Uterus (tissue), 4 donors: ENCODE results near the gene MNS1. TPM values are rescaled to one million over a fixed set of nuclear protein-coding genes. Genes with fewer than 3 reads are reported as not detected.

Experiments used
- DNase-seq, 2 donors: peaks; one replicate each; pipeline ENCODE4 v3.0.0-alpha.2; 2019 to 2020
- H3K27ac ChIP-seq, 2 donors: fragments of 200-600 bp; sonication (generic); 1 replicate in 1 of 2; 2 replicates in 1 of 2; pipeline ENCODE4 v1.5.1; 2016 to 2018
- H3K27me3 ChIP-seq, 2 donors: fragments of 200-600 bp; sonication (generic); one replicate each; pipeline ENCODE4 v1.5.1; 2018 to 2019; ENCODE audit warnings: control low read depth in 1 of 2
- H3K36me3 ChIP-seq, 2 donors: fragments of 200-600 bp; sonication (generic); one replicate each; pipeline ENCODE4 v1.5.1; 2019; ENCODE audit warnings: control low read depth in 1 of 2
- H3K4me1 ChIP-seq, 2 donors: fragments of 200-600 bp; sonication (generic); one replicate each; pipeline ENCODE4 v1.5.1; 2018 to 2019; ENCODE audit warnings: control low read depth in 1 of 2
- H3K4me3 ChIP-seq, 2 donors: fragments of 200-600 bp; sonication (generic); 1 replicate in 1 of 2; 2 replicates in 1 of 2; pipeline ENCODE4 v1.5.1; 2018 to 2019; ENCODE audit warnings: mild to moderate bottlenecking in 1 of 2
- H3K9me3 ChIP-seq, 2 donors: fragments of 200-600 bp; sonication (generic); one replicate each; pipeline ENCODE4 v1.5.1; 2019; ENCODE audit warnings: control low read depth in 1 of 2
- POLR2A ChIP-seq, 2 donors: fragments of 450-650 bp; IDR thresholded peaks; one replicate each; pipeline ENCODE4 v1.6.1; 2016; ENCODE audit warnings: antibody characterized with exemption in 2 of 2, mild to moderate bottlenecking in 1 of 2, moderate library complexity in 1 of 2
- intact Hi-C: fragments of 100-400 bp; cut with DNase I; formaldehyde crosslinking; loops from one replicate; pipeline ENCODE4 v1.15.1; 2023; ENCODE audit warnings: low total_unique reads
- total RNA-seq, 4 donors: library from RNA; depleted of rRNA in 3 of 4; stranded (reverse); fragments of >200 nt in 3 of 4; gene quantifications; one replicate each; pipeline versions ENCODE4 v1.1.0 to v1.2.4, GENCODE V29; 2014 to 2023
- TF ChIP-seq, protein P1 (sequence below), 4 experiments: fragments of 200-600 bp in 2 of 4; fragments of 450-650 bp in 2 of 4; sonication (generic) in 2 of 4; IDR thresholded peaks; one replicate each; pipeline ENCODE4 v1.5.1; 2016 to 2019; ENCODE audit warnings: antibody characterized with exemption in 4 of 4, mild to moderate bottlenecking in 2 of 4, moderate library complexity in 1 of 4
- donor health status: DM: yes; HTN: yes; CAD: no.

Gene MNS1
- total RNA-seq, 4 donors from 2014 or later = 2.3 to 6.7 (median 4.6) TPM; not detected in 1

DNA sequence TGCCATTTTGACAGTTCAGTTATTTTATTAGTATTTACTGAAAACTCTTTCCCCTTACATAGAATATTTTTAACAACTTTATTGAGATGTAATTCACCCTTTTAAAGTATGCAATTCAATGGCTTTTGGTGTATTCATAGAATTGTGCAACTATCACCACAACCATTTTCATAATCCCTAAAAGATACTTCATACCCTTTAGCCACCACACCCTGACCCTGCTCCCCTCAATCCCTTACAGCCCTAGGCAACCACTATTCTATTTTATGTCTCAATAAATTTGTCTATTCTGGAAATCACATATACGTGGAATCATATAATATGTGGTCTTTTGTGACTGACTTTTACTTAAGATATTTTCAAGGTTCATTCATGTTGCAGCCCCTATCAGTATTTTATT, 70.0 kb downstream of the MNS1 start:
- no peak overlapping the region for H3K4me3 ChIP-seq
- DNase-seq = no peak
- no peak overlapping the region for H3K27ac ChIP-seq
- no peak for TF ChIP-seq POLR2A (IDR thresholded peaks at IDR 0.05)
- TF ChIP-seq, protein P1, sequence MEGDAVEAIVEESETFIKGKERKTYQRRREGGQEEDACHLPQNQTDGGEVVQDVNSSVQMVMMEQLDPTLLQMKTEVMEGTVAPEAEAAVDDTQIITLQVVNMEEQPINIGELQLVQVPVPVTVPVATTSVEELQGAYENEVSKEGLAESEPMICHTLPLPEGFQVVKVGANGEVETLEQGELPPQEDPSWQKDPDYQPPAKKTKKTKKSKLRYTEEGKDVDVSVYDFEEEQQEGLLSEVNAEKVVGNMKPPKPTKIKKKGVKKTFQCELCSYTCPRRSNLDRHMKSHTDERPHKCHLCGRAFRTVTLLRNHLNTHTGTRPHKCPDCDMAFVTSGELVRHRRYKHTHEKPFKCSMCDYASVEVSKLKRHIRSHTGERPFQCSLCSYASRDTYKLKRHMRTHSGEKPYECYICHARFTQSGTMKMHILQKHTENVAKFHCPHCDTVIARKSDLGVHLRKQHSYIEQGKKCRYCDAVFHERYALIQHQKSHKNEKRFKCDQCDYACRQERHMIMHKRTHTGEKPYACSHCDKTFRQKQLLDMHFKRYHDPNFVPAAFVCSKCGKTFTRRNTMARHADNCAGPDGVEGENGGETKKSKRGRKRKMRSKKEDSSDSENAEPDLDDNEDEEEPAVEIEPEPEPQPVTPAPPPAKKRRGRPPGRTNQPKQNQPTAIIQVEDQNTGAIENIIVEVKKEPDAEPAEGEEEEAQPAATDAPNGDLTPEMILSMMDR (IDR thresholded peaks at IDR 0.05) = no peak
- no peaks in the 10 kb centered on the region for H3K36me3 ChIP-seq
- H3K9me3 ChIP-seq = no peaks in the 10 kb centered on the region
- intact Hi-C loops = no loop called here
- H3K4me1 ChIP-seq = no peaks in the 10 kb centered on the region
- no peaks in the 10 kb centered on the region for H3K27me3 ChIP-seq

DNA sequence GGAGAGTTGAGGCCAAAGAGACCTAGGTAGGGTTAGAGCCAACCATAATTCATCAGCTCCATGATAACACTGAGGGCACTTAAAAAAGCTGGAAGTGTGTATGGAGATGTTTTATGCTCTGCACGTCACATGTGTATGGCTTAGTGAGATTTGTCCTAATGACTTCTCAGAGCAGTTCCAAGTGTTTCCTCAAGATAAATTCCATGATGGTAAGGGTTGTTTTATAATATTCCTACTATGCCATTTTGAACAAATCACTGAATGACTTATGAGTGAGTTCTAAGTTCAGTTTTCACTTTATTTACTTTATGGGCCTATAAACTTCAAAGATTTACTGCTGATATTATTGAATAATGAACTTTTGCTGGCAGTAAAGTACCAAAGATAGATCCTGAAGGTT, 71.7 kb downstream of the MNS1 start:
- no peak for DNase-seq
- TF ChIP-seq, protein P1 (IDR thresholded peaks at IDR 0.05) = no peak
- TF ChIP-seq POLR2A (IDR thresholded peaks at IDR 0.05) = no peak
- intact Hi-C loops = no loop called here
- H3K36me3 ChIP-seq = no peaks in the 10 kb centered on the region
- no peaks in the 10 kb centered on the region for H3K4me1 ChIP-seq
- no peak overlapping the region for H3K27ac ChIP-seq
- H3K4me3 ChIP-seq = no peak overlapping the region
- H3K27me3 ChIP-seq = no peaks in the 10 kb centered on the region
- no peaks in the 10 kb centered on the region for H3K9me3 ChIP-seq

DNA sequence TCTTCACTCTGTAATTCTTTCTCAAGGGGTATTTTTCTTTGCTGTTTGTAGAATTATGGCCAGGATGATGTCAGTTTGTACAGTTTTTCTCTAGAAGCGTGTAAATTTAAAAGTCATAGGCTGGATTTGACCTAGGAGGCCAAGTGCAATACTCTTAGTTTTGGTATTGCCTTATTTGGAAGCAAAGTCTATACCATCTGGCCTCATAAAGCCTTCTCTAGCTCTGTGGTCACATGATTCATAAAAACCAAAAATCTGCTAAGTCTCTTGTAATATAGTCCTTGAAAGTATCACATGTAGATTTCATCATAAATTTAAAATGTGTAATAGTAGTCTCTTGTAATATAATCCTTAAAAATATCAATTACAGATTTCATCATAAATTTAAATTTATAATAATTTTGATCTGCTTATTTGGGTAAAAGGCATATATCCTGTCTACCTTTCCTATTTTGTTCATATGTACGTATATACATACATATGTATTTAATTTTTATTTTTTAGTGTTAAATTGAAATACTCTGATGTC, 74.1 kb downstream of the MNS1 start:
- Histone ChIP-seq H3K4me1 (no peaks in the 10 kb centered on the region), H3K27ac (no peak overlapping the region), H3K4me3 (no peak overlapping the region), H3K27me3 (no peaks in the 10 kb centered on the region), H3K9me3 (no peaks in the 10 kb centered on the region), H3K36me3 (no peaks in the 10 kb centered on the region)
- intact Hi-C loops = no loop called here
- no peak for DNase-seq
- TF ChIP-seq, protein P1 (IDR thresholded peaks at IDR 0.05) = no peak
- TF ChIP-seq POLR2A (IDR thresholded peaks at IDR 0.05) = no peak

DNA sequence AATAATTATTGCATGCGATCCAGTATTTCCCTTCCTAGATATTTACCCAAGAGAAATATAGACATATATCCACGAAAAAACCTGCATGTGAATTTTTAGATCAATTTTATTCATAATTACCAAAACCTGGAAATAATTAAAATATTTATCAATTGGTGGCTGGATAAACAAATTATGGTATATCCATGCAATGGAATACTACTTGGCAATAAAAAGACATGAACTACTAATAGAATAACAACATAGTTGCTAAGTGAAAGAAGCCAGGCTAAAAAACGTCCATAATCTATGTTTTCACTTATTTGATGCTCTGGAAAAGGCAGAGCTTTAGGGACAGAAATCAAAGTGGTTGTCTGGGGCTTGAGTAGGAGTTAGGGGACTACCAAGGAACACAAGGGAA, 79.0 kb downstream of the MNS1 start:
- no peak overlapping the region for H3K27ac ChIP-seq
- H3K4me3 ChIP-seq = no peak overlapping the region
- no peaks in the 10 kb centered on the region for H3K36me3 ChIP-seq
- no peak for DNase-seq
- intact Hi-C loops = no loop called here
- no peaks in the 10 kb centered on the region for H3K4me1 ChIP-seq
- TF ChIP-seq, protein P1 (IDR thresholded peaks at IDR 0.05) = no peak
- TF ChIP-seq POLR2A (IDR thresholded peaks at IDR 0.05) = no peak
- no peaks in the 10 kb centered on the region for H3K9me3 ChIP-seq
- H3K27me3 ChIP-seq = no peaks in the 10 kb centered on the region

GRCh38 chr15:56383010-56383409, 81.9 kb downstream of the MNS1 start:
- Histone ChIP-seq H3K27me3 (no peaks in the 10 kb centered on the region), H3K9me3 (no peaks in the 10 kb centered on the region), H3K27ac (no peak overlapping the region), H3K36me3 (no peaks in the 10 kb centered on the region), H3K4me1 (no peaks in the 10 kb centered on the region), H3K4me3 (no peak overlapping the region)
- TF ChIP-seq, protein P1 (IDR thresholded peaks at IDR 0.05) = no peak
- TF ChIP-seq POLR2A (IDR thresholded peaks at IDR 0.05) = no peak
- intact Hi-C loops = no loop called here
- DNase-seq = no peak

Other genes with a start within 250 kb of the MNS1 start
- gene RFX7, start 221.3 kb downstream of the MNS1 start, total RNA-seq = 10 to 100 TPM in 2 of 4 donors, 1 to 10 TPM in 2; 3.1 to 22.9 (median 11.9) TPM
- 10 to 100 TPM in 2 of 4 donors, 1 to 10 TPM in 1, under 1 TPM in 1; 0.88 to 33.4 (median 12.7) TPM for gene TEX9, start 99.7 kb downstream of the MNS1 start, total RNA-seq